Measurements from ENCODE around the gene MAGI2. TPM values are rescaled to one million over a fixed set of nuclear protein-coding genes. Genes with fewer than 3 reads are reported as not detected.

Gene MAGI2
- total RNA-seq, 2 donors from 2014 or later: 3.9 to 10.5 TPM

DNA sequence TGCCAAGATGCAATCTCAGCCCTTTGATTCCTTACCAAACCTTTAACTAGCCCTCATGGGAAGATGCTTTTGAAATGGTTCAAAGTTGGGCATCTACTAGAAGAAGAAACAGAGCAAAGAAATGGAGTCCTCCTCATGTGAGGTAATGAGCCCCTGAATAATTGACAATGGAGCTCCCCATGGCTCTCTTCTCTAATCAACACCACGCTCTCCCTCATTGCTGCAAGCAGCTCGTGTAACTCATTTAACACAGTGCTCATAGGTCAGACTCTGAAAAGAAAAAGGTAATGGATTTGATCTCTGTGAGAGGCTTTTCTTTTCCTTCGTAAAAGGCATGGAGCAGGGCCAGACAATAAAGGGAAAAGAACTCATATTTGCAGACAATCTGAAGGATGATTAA lies 1342.1 kb downstream of the MAGI2 start:
- Histone ChIP-seq H3K9me3 (no peaks in the 10 kb centered on the region), H3K36me3 (replicated peaks in 1 of 2; ENCODE audit: insufficient read depth in 1 of 2, low read depth in 2 of 2) (no peaks in the 10 kb centered on the region), H3K4me1 (no peaks in the 10 kb centered on the region), H3K4me3 (no peak overlapping the region), H3K27me3 (no peaks in the 10 kb centered on the region), H3K27ac (no peak overlapping the region)
- TF ChIP-seq POLR2A (IDR thresholded peaks at IDR 0.05): no peak
- TF ChIP-seq, protein P1, sequence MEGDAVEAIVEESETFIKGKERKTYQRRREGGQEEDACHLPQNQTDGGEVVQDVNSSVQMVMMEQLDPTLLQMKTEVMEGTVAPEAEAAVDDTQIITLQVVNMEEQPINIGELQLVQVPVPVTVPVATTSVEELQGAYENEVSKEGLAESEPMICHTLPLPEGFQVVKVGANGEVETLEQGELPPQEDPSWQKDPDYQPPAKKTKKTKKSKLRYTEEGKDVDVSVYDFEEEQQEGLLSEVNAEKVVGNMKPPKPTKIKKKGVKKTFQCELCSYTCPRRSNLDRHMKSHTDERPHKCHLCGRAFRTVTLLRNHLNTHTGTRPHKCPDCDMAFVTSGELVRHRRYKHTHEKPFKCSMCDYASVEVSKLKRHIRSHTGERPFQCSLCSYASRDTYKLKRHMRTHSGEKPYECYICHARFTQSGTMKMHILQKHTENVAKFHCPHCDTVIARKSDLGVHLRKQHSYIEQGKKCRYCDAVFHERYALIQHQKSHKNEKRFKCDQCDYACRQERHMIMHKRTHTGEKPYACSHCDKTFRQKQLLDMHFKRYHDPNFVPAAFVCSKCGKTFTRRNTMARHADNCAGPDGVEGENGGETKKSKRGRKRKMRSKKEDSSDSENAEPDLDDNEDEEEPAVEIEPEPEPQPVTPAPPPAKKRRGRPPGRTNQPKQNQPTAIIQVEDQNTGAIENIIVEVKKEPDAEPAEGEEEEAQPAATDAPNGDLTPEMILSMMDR (IDR thresholded peaks at IDR 0.05): no peak
- 45 to 70% methylated on average over 3 of the region's 3 CpGs for WGBS, 2 donors
- ATAC-seq (no peak), DNase-seq (no peak)
- intact Hi-C loops (cut with DNase I): no loop called here

DNA sequence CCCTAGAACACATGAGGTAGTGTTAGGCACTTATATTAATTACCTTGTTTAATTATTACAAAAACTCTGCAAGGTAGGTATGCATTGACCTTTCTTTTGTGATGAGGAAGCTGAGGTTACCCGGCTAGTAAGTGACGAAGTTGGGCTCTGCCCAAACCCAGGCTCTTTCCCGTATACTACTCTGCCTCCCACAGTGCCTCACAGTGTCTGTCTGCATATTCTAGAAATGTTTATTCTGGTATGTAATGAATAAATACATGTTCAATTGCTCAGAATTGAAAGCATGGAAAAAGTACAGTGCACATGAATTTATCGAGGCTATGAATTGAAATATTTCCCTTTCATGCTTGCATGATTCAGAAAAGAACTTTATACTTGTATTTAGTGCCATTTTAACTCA lies 1350.0 kb downstream of the MAGI2 start:
- no peaks in the 10 kb centered on the region for H3K4me1 ChIP-seq
- TF ChIP-seq, protein P1 (IDR thresholded peaks at IDR 0.05): no peak
- TF ChIP-seq POLR2A (IDR thresholded peaks at IDR 0.05): no peak
- H3K9me3 ChIP-seq: no peaks in the 10 kb centered on the region
- 57 to 58% methylated on average over 4 of the region's 4 CpGs for WGBS, 2 donors
- no peak overlapping the region for H3K27ac ChIP-seq
- no peak overlapping the region for H3K4me3 ChIP-seq
- intact Hi-C loops (cut with DNase I): no loop called here
- DNase-seq: no peak
- H3K36me3 ChIP-seq (replicated peaks in 1 of 2; ENCODE audit: insufficient read depth in 1 of 2, low read depth in 2 of 2): no peaks in the 10 kb centered on the region
- no peak for ATAC-seq
- H3K27me3 ChIP-seq: no peaks in the 10 kb centered on the region

DNA sequence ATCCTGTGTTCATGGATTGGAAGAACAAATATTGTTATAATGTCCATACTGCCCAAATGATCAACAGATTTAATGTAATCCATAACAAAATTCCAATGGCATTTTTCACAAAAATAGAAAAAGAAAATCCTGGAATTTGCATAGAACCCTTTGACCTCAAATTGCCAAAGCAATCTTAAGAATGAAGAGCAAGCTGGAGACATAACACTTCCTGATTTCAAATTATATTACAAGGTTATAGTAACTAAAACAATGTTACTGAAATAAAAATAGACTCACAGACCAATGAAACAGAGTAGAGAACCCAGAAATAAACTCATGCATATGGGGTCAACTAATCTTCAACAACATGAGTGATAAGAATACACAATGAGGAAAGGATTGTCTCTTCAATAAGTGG lies 1352.4 kb downstream of the MAGI2 start:
- TF ChIP-seq POLR2A (IDR thresholded peaks at IDR 0.05): no peak
- TF ChIP-seq, protein P1 (IDR thresholded peaks at IDR 0.05): no peak
- Histone ChIP-seq H3K4me3 (no peak overlapping the region), H3K4me1 (no peaks in the 10 kb centered on the region), H3K36me3 (replicated peaks in 1 of 2; ENCODE audit: insufficient read depth in 1 of 2, low read depth in 2 of 2) (no peaks in the 10 kb centered on the region), H3K9me3 (no peaks in the 10 kb centered on the region), H3K27me3 (no peaks in the 10 kb centered on the region), H3K27ac (no peak overlapping the region)
- no peak for DNase-seq
- intact Hi-C loops (cut with DNase I): no loop called here
- ATAC-seq: no peak

DNA sequence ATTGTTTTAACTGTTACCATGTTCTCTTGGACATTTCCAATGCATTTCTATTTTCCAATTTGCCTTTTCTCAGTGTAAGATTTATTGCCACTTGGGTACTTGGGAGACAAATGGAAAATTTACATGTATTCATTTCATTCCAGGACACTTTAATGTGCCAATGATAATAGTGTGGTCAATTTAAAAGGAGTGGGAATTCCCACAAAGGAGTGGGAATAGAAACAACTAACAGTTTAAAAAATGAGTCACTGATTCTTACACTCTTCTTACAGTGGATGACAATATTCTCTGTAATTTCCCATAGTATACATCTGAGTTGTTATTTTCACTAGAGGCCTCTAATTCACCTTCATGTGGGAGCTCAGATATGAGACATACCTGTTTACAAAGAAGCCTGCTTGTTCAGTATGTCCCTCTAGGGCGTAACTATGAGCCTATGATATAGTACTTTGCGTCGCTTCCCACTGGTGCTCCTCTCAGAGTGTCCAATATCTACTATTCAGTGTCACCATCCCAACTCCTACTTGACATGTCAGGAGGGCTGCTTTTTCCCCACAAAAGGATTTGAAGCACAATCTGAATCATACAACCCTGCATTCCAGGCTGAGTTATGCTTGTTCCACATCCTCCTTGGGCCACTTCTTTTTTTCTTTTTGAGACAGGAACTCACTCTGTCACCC lies 1353.6 kb downstream of the MAGI2 start:
- Histone ChIP-seq H3K4me1 (no peaks in the 10 kb centered on the region), H3K36me3 (replicated peaks in 1 of 2; ENCODE audit: insufficient read depth in 1 of 2, low read depth in 2 of 2) (no peaks in the 10 kb centered on the region), H3K9me3 (no peaks in the 10 kb centered on the region), H3K27ac (no peak overlapping the region), H3K4me3 (no peak overlapping the region), H3K27me3 (no peaks in the 10 kb centered on the region)
- 81 to 96% methylated on average over 3 of the region's 3 CpGs for WGBS, 2 donors
- TF ChIP-seq, protein P1 (IDR thresholded peaks at IDR 0.05): no peak
- TF ChIP-seq POLR2A (IDR thresholded peaks at IDR 0.05): no peak
- intact Hi-C loops (cut with DNase I): no loop called here
- DNase-seq: no peak
- ATAC-seq: no peak

DNA sequence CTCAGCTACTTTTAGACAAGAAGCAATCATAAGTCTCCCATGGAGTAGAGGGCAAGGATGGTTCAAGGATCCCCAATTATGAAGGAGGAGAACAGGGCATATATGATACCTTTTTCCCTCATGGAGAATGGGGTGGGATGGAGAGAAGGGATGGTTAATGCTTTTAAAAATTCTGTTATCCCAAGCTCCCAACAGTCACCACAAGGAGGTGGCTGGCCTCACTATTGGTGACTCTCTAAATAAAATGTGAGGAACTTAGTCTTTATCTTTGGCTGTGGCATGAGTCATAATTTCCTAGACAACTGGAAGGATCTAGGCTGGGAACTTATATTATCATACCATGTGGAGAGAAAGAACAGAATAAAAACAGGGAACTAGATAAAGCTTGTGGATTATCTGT lies 1357.9 kb downstream of the MAGI2 start:
- ATAC-seq (no peak), DNase-seq (no peak)
- H3K27me3 ChIP-seq: no peaks in the 10 kb centered on the region
- H3K27ac ChIP-seq: no peak overlapping the region
- TF ChIP-seq, protein P1 (IDR thresholded peaks at IDR 0.05): no peak
- no peak for TF ChIP-seq POLR2A (IDR thresholded peaks at IDR 0.05)
- no peaks in the 10 kb centered on the region for H3K9me3 ChIP-seq
- intact Hi-C loops (cut with DNase I): no loop called here
- H3K4me3 ChIP-seq: no peak overlapping the region
- no peaks in the 10 kb centered on the region for H3K36me3 ChIP-seq (replicated peaks in 1 of 2; ENCODE audit: insufficient read depth in 1 of 2, low read depth in 2 of 2)
- H3K4me1 ChIP-seq: no peaks in the 10 kb centered on the region

All from body of pancreas (tissue), 4 donors.